Activated T-cell treated with anti-CD3 and anti-CD28 coated beads for 1 hour (primary cell): ENCODE data around the gene ADH1C.
"Not testable (repeated sequence)": the region's sequence is repeated elsewhere in the genome, so short reads cannot be mapped to it uniquely, and the experiment has no call there.

Source experiments
- DNase-seq: peaks from one replicate; pipeline ENCODE4 v3.0.0-alpha.2; 2020; ENCODE audit warnings: low read depth

Gene ADH1C

GRCh38 chr4:99357948-99358347, 5.4 kb upstream of the ADH1C start:
- DNase-seq = no peak

GRCh38 chr4:99356992-99357391, 4.4 kb upstream of the ADH1C start:
- DNase-seq = no peak

- not testable (repeated sequence) for DNase-seq
Observed at GRCh38 chr4:99356149-99356548, 3.6 kb upstream of the ADH1C start.

GRCh38 chr4:99351487-99351886, 1.1 kb downstream of the ADH1C start:
- DNase-seq = no peak

- DNase-seq = no peak
Observed at GRCh38 chr4:99349338-99349737, 3.2 kb downstream of the ADH1C start.

GRCh38 chr4:99342624-99343023, 9.9 kb downstream of the ADH1C start:
- DNase-seq = not testable (repeated sequence)

GRCh38 chr4:99341426-99341825, 11.1 kb downstream of the ADH1C start:
- DNase-seq = no peak

- DNase-seq = no peak
Observed at GRCh38 chr4:99339172-99339571, 13.4 kb downstream of the ADH1C start.

GRCh38 chr4:99336553-99336952, 16.0 kb downstream of the ADH1C start:
- DNase-seq = no peak

- no peak for DNase-seq
Observed at GRCh38 chr4:99334880-99335279, 17.7 kb downstream of the ADH1C start.

GRCh38 chr4:99330648-99331047, 21.9 kb downstream of the ADH1C start:
- DNase-seq = no peak

- no peak for DNase-seq
Observed at GRCh38 chr4:99329876-99330275, 22.7 kb downstream of the ADH1C start.

GRCh38 chr4:99324979-99325378, 27.6 kb downstream of the ADH1C start:
- DNase-seq = no peak

- DNase-seq = no peak
Observed at GRCh38 chr4:99324361-99324760, 28.2 kb downstream of the ADH1C start.

- no peak for DNase-seq
Observed at GRCh38 chr4:99323756-99324155, 28.8 kb downstream of the ADH1C start.

- DNase-seq = no peak
Observed at GRCh38 chr4:99321241-99322191, 31.0 kb downstream of the ADH1C start, which contains the start of gene ADH1B. Gene ADH1B, minus strand, starts transcription at chr4:99321401. Its CDS starts 70 bp downstream, at chr4:99321331.

GRCh38 chr4:99317811-99318210, 34.7 kb downstream of the ADH1C start:
- not testable (repeated sequence) for DNase-seq

GRCh38 chr4:99317354-99317753, 35.2 kb downstream of the ADH1C start:
- DNase-seq = no peak

GRCh38 chr4:99315839-99316238, 36.7 kb downstream of the ADH1C start:
- DNase-seq = no peak

GRCh38 chr4:99314211-99314610, 38.3 kb downstream of the ADH1C start:
- DNase-seq = no peak

- no peak for DNase-seq
Observed at GRCh38 chr4:99310389-99310788, 42.2 kb downstream of the ADH1C start.

GRCh38 chr4:99305638-99306400, 46.7 kb downstream of the ADH1C start:
- no peak for DNase-seq
